SK-N-MC (cell line): ENCODE results near the gene MPP4.

ENCODE experiments used
- EZH2 ChIP-seq: fragments of 200-600 bp; sonication (generic); IDR thresholded peaks from one replicate; pipeline ENCODE4 v1.6.1; 2017; ENCODE audit warnings: antibody characterized with exemption
- FOXP2 ChIP-seq: optimal IDR thresholded peaks from 2 replicates; pipeline ENCODE3; 2011; ENCODE audit warnings: mild to moderate bottlenecking, moderate library complexity; ENCODE audit not compliant: insufficient read depth; ENCODE audit errors: extremely low read length, control extremely low read depth
- POLR2AphosphoS5 ChIP-seq: IDR thresholded peaks from 2 replicates; pipeline ENCODE4 v1.6.1; 2012; ENCODE audit warnings: mild to moderate bottlenecking, low read depth, low read length, borderline replicate concordance

DNA sequence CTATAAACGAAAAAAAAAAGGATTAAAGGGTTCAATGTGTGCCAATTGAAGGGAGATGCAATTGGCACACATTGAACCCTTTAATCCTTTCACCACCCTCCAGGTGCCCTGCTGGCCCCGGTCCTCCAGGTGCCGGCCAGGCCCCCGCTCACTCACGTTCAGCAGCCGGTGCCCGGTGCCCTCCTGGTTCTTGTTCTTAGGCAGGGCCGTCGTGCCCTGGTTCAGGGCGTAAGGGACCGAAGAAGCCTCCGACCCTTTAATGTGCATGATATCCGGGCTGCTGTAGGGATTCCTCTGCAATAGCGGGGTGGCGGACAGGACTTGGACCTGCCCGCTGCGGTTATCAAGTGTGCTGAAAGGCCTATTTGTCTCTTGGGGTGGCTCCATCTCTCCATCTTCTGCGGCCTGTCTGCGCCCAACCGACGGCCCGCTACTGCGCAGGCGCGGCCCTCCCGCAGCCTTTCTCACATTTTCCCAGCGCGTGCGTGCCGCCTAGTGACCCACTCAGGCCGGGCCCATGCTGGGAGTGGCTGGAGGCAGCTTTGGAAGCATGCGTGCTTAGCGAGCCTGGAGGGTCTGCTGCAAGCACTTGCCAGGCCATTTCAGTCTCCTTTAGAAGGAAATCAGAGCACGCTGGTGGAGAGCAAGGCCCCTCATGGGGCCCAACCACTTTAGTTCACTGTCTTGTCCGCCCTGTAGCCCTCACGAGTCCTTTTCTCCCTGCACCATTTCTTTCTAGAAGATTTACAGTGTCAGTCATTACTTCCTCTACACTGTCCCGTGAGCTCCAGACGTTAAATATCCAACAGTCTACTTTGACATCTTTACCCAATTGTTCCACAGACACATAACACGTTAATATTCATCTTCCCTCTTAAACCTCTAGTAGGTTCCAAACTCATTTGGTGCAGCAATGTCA is 79.4 kb downstream of the MPP4 start:
- 0 out of 2 replicates have a peak, but pooled peaks have one; percentile 10 for TF ChIP-seq POLR2AphosphoS5
- TF ChIP-seq EZH2 = no peak
- no peak for TF ChIP-seq FOXP2
